Pulmonary artery endothelial cell (primary cell): ENCODE results near the gene PUDP. TPM values are rescaled to one million over a fixed set of nuclear protein-coding genes. Genes with fewer than 3 reads are reported as not detected.
"Not testable (repeated sequence)": the region's sequence is repeated elsewhere in the genome, so short reads cannot be mapped to it uniquely, and the experiment has no call there.

Experiments
- DNase-seq: peaks from one replicate; pipeline ENCODE4 v3.0.0-alpha.2; 2011; ENCODE audit warnings: low read depth, low spot score
- total RNA-seq: library from RNA; depleted of rRNA; stranded (reverse); fragments of >200 nt; gene quantifications from 2 replicates; pipeline ENCODE4 v1.2.3, GENCODE V29; 2014

Gene PUDP
- total RNA-seq, 1 donor from 2014 or later: 7.4 TPM

GRCh38 chrX:7043796-7044433 is 104.0 kb downstream of the PUDP start:
- not testable (repeated sequence) for DNase-seq

GRCh38 chrX:7028246-7028645 is 119.7 kb downstream of the PUDP start:
- no peak for DNase-seq

- DNase-seq: no peak
These were observed 120.9 kb downstream of the PUDP start for GRCh38 chrX:7027071-7027470.

- DNase-seq: not testable (repeated sequence)
These were observed 121.6 kb downstream of the PUDP start for GRCh38 chrX:7026365-7026764.

GRCh38 chrX:7025471-7025870 is 122.5 kb downstream of the PUDP start:
- no peak for DNase-seq

- DNase-seq: no peak
These were observed 123.1 kb downstream of the PUDP start for GRCh38 chrX:7024850-7025249.

GRCh38 chrX:7022996-7023395 is 125.0 kb downstream of the PUDP start:
- DNase-seq: not testable (repeated sequence)

GRCh38 chrX:7021991-7022390 is 126.0 kb downstream of the PUDP start:
- DNase-seq: no peak

GRCh38 chrX:7019555-7019954 is 128.4 kb downstream of the PUDP start:
- no peak for DNase-seq

GRCh38 chrX:7012262-7012834 is 135.6 kb downstream of the PUDP start:
- not testable (repeated sequence) for DNase-seq

- not testable (repeated sequence) for DNase-seq
These were observed 137.1 kb downstream of the PUDP start for GRCh38 chrX:7010897-7011296.

- DNase-seq: not testable (repeated sequence)
These were observed 140.6 kb downstream of the PUDP start for GRCh38 chrX:7007328-7007727.

Other genes starting within 250 kb of the PUDP start
- gene STS, start 441 bp downstream of the PUDP start, total RNA-seq: 1.9 and 2.3 TPM in 2 replicates